ENCODE results near the gene FAU.

FAU gene

DNA sequence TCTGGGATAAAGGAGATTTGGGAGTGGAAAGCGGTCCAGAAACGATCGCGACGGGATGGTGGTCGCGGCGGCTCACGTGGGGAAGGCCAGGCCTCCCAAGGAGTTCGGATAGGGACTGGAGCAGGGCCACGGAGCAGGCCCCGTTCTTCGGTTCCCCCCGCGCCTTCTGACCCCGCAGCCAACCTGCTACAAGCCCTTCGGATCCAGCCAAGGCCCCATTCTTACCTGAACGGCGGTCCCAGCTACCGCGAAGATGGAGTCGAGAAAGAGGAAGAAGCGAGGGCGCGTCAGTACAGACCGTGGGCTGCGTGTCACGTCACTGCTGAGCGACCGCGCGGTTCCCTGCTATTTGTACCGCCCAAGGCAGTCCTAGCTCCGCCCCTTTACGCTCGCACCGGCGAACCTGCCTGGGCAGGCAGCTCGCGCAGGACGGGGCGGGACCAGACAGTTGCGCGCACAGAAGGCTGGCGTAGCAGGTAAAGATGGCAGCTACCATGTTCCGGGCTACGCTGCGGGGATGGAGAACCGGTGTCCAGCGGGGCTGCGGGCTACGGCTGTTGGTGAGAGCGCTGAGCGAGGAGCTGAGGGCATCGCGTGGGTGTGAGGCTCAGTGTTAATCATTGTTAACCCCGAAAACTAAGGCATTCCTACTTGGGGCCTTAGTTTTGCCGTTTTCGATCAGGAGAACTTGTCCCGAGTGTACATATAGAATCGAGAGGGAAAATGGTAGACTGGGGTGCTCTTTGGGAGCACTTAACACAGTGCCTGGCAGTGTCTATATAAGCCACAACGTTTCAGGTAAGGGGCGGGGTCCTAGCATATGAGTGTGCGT lies at the start of gene FAU, which contains the start of gene MRPL49:
Gene FAU (minus strand): TSS at position 270 of the 832 bp plus-strand sequence. CDS start 321 bp downstream, outside the sequence.
Gene MRPL49 (plus strand): TSS at position 457 of the 832 bp plus-strand sequence. CDS start 26 bp downstream, at position 483.
- Histone ChIP-seq H3K9ac (ENCODE audit: low read length) (peak within 1 kb of the TSS; percentile 96), H3K9me3 (ENCODE audit: control insufficient read depth, low read length) (no peaks in the 10 kb centered on the region), H3K4me1 (ENCODE audit: control insufficient read depth, insufficient read depth, low read length) (peaks cover 14% of the 10 kb centered on the region), H3K27me3 (replicated peaks; ENCODE audit: control insufficient read depth, insufficient read depth, low read length) (no peaks in the 10 kb centered on the region), H3K36me3 (ENCODE audit: control insufficient read depth, insufficient read depth, low read length, severe bottlenecking) (peaks cover 60% of the 10 kb centered on the region), H3K4me3 (ENCODE audit: low read length) (peak within 1 kb of the TSS; percentile 95)
- peak; percentile 99 for DNase-seq (ENCODE audit: low read depth)

DNA sequence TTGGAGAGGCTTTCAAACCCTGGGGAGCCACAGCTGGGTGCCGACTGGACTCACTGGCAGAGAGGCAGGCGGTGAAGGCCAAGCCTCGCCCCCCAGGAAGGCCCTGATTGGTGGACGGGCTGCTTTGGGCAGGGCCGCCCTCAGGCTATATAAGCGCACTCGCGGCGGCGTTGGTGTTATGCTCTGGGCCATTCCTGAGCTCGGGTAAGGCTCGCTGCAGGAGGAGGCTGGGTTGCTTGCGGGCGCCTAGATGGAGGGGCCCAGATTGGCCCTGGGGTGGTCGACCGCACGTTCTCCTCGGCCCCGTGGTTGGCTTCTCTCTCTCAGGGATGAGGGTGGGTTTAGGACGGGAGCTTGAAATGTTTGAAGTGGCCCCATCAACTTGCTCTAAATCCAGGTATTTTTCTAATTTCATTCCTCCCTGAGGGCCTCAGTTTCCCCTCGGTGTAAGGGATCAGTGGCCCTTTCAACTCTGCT lies 48.2 kb upstream of the FAU start, which contains the start of gene SPDYC:
Gene SPDYC (plus strand): TSS at position 176 of the 477 bp plus-strand sequence. CDS start 1,125 bp downstream, outside the sequence.
- Histone ChIP-seq H3K9ac (ENCODE audit: low read length) (no peak within 1 kb of the TSS), H3K36me3 (ENCODE audit: control insufficient read depth, insufficient read depth, low read length, severe bottlenecking) (no peaks in the 10 kb centered on the region), H3K9me3 (ENCODE audit: control insufficient read depth, low read length) (no peaks in the 10 kb centered on the region), H3K4me3 (ENCODE audit: low read length) (no peak within 1 kb of the TSS), H3K27me3 (replicated peaks; ENCODE audit: control insufficient read depth, insufficient read depth, low read length) (no peaks in the 10 kb centered on the region), H3K4me1 (ENCODE audit: control insufficient read depth, insufficient read depth, low read length) (peaks cover 13% of the 10 kb centered on the region)
- no peak for DNase-seq (ENCODE audit: low read depth)

DNA sequence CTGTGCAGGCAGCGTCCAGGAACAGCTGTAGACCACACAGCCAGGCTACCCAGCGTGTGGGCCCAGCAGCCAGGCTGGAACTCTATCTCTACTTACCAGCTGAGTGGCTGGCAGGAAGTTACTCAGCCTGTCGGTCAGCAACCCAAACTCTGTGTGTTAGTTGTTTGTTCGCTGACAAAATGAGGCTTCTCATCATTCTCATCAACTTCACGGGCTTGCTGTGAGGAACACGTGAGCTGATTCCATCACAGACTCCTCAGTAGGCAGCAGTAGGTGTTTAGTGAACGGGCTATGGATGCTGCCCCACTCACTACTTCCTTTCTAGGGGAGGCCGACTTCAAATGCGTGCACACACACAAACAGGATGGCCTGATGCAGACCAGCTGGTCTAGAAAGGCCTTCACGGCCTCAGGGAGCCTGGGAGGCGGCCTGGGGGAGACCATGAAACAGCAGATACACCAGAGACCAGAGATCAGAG lies 47.3 kb upstream of the FAU start:
- H3K4me3 ChIP-seq (ENCODE audit: low read length): no peak overlapping the region
- H3K36me3 ChIP-seq (ENCODE audit: control insufficient read depth, insufficient read depth, low read length, severe bottlenecking): no peaks in the 10 kb centered on the region
- no peaks in the 10 kb centered on the region for H3K9me3 ChIP-seq (ENCODE audit: control insufficient read depth, low read length)
- no peak overlapping the region for H3K9ac ChIP-seq (ENCODE audit: low read length)
- peaks cover 10% of the 10 kb centered on the region for H3K4me1 ChIP-seq (ENCODE audit: control insufficient read depth, insufficient read depth, low read length)
- no peak for DNase-seq (ENCODE audit: low read depth)
- H3K27me3 ChIP-seq (replicated peaks; ENCODE audit: control insufficient read depth, insufficient read depth, low read length): no peaks in the 10 kb centered on the region

DNA sequence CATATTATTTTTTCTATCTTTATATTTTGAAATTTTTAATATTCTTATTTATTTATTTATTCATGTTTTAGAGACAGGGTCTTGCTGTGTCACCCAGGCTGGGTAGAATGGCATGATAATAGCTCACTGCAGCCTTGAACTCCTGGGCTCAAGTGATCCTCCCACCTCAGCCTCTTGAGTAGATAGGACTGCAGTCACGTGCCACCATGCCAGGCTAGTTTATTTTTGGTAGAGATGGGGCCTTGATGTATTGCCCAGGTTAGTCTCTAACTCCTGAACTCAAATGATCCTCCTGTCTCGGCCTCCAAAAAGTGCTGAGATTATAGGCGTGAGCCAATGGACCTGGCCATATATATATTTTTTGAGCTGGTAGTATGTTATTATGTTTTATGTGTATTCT lies 45.7 kb upstream of the FAU start:
- Histone ChIP-seq H3K4me1 (ENCODE audit: control insufficient read depth, insufficient read depth, low read length) (peaks cover 9% of the 10 kb centered on the region), H3K27me3 (replicated peaks; ENCODE audit: control insufficient read depth, insufficient read depth, low read length) (no peaks in the 10 kb centered on the region), H3K9me3 (ENCODE audit: control insufficient read depth, low read length) (no peaks in the 10 kb centered on the region), H3K4me3 (ENCODE audit: low read length) (no peak overlapping the region), H3K9ac (ENCODE audit: low read length) (no peak overlapping the region), H3K36me3 (ENCODE audit: control insufficient read depth, insufficient read depth, low read length, severe bottlenecking) (no peaks in the 10 kb centered on the region)
- DNase-seq (ENCODE audit: low read depth): no peak

DNA sequence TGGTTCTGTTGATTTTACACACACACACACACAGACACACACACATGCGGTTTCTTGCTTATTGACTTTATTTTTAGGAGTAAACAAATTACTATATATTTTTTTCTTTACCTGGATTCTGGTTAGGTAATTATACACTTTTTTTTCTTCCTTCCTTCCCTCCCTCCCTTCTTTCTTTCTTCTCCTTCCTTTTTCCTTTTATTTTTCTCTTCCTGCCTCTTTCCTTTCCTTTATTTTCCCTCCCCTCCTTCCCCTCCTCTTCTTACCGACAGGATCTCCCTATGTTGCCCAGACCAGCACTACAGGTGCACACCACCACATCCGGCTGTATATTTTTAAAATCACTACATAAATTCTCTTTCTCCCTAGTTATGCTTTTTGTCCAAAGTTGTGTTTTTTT lies 45.0 kb upstream of the FAU start:
- Histone ChIP-seq H3K4me1 (ENCODE audit: control insufficient read depth, insufficient read depth, low read length) (peaks cover 9% of the 10 kb centered on the region), H3K4me3 (ENCODE audit: low read length) (no peak overlapping the region), H3K27me3 (replicated peaks; ENCODE audit: control insufficient read depth, insufficient read depth, low read length) (no peaks in the 10 kb centered on the region), H3K36me3 (ENCODE audit: control insufficient read depth, insufficient read depth, low read length, severe bottlenecking) (no peaks in the 10 kb centered on the region), H3K9ac (ENCODE audit: low read length) (no peak overlapping the region), H3K9me3 (ENCODE audit: control insufficient read depth, low read length) (no peaks in the 10 kb centered on the region)
- DNase-seq (ENCODE audit: low read depth): no peak

DNA sequence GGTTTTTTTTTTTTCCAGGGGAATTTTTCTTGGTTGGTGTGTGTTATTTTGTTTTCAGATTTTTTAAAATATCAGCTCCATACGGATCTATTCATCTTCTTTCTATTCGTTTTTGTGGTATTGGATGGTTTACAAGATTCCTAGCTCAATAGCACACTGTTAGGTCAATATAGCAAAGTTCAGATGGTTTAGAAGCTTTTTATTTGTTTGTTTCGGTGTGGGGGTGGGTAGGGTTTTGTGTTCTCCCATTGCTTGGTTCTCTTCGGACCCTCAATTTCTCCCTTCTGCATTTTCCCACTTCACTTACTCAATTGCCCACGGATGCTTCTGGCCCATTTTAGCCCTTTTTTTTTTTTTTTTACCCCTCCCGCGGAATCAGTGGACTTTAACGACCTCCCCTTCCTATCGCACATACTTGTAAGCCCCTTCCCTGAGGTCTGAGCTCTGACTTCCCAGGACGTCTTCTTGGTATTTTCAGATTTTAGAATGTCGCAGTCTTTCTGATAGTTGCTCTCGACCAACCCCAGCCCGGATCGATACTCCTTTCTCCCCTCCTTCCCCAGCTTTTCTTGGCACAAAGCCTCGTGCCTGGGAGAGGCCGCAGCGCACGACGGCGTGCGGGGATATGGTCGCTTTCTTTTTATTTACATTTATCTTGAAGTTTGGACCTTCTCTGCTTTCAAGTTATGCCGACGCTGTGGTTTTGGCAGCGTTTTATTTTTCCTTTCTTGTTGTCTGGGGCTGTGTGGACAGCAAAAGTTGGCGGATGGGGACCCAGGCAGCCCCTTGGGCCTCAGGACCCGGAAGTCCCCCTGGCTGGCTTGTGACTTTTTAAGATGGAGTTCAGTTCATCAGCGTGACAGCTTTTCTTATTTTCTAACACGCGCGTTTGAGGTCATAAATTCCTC lies 43.7 kb upstream of the FAU start:
- DNase-seq (ENCODE audit: low read depth): no peak
- peak overlapping the region; percentile 68 for H3K4me3 ChIP-seq (ENCODE audit: low read length)
- H3K27me3 ChIP-seq (replicated peaks; ENCODE audit: control insufficient read depth, insufficient read depth, low read length): no peaks in the 10 kb centered on the region
- peaks cover 9% of the 10 kb centered on the region for H3K4me1 ChIP-seq (ENCODE audit: control insufficient read depth, insufficient read depth, low read length)
- H3K36me3 ChIP-seq (ENCODE audit: control insufficient read depth, insufficient read depth, low read length, severe bottlenecking): no peaks in the 10 kb centered on the region
- H3K9me3 ChIP-seq (ENCODE audit: control insufficient read depth, low read length): no peaks in the 10 kb centered on the region
- peak overlapping the region; percentile 66 for H3K9ac ChIP-seq (ENCODE audit: low read length)

DNA sequence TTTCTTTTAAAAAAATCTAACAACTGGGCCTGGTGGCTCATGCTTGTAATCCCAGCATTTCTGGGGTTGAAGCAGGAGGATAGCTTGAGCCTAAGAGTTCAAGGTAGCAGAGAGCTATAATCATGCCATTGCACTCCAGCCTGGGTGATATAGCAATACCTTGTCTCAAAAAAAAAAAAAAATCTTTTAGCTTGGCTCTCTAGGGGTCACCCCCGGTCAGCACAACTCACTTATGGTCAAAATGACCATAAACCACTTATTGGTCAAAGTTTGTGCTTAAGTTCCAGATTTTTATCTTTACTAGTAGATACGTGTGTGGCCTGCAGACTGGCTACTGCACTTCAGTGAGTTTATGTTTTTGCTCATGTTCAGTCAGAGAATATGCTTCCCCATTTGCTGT lies 41.8 kb upstream of the FAU start:
- Histone ChIP-seq H3K36me3 (ENCODE audit: control insufficient read depth, insufficient read depth, low read length, severe bottlenecking) (no peaks in the 10 kb centered on the region), H3K4me1 (ENCODE audit: control insufficient read depth, insufficient read depth, low read length) (peaks cover 9% of the 10 kb centered on the region), H3K27me3 (replicated peaks; ENCODE audit: control insufficient read depth, insufficient read depth, low read length) (no peaks in the 10 kb centered on the region), H3K4me3 (ENCODE audit: low read length) (no peak overlapping the region), H3K9ac (ENCODE audit: low read length) (no peak overlapping the region), H3K9me3 (ENCODE audit: control insufficient read depth, low read length) (no peaks in the 10 kb centered on the region)
- no peak for DNase-seq (ENCODE audit: low read depth)

DNA sequence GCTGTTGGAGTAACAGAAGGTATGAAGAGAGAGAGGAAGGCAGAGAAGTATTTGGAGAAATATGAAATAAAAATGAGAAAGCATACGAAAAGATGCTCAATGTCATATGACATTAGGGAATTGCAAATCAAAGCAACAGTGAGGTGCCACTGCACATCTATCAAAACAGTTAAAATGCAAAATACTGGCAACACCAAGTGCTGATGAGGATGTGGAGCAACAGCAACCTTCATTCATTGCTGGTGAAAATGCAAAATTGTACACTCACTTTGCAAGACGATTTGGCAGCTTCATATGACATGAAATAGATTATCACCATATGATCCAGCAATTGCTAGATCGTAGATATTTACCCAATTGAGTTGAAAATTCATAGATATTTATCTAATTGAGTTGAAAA lies 38.7 kb upstream of the FAU start:
- H3K36me3 ChIP-seq (ENCODE audit: control insufficient read depth, insufficient read depth, low read length, severe bottlenecking): no peaks in the 10 kb centered on the region
- H3K4me3 ChIP-seq (ENCODE audit: low read length): no peak overlapping the region
- no peaks in the 10 kb centered on the region for H3K27me3 ChIP-seq (replicated peaks; ENCODE audit: control insufficient read depth, insufficient read depth, low read length)
- no peak overlapping the region for H3K9ac ChIP-seq (ENCODE audit: low read length)
- no peak for DNase-seq (ENCODE audit: low read depth)
- H3K9me3 ChIP-seq (ENCODE audit: control insufficient read depth, low read length): no peaks in the 10 kb centered on the region
- H3K4me1 ChIP-seq (ENCODE audit: control insufficient read depth, insufficient read depth, low read length): peaks cover 5% of the 10 kb centered on the region

DNA sequence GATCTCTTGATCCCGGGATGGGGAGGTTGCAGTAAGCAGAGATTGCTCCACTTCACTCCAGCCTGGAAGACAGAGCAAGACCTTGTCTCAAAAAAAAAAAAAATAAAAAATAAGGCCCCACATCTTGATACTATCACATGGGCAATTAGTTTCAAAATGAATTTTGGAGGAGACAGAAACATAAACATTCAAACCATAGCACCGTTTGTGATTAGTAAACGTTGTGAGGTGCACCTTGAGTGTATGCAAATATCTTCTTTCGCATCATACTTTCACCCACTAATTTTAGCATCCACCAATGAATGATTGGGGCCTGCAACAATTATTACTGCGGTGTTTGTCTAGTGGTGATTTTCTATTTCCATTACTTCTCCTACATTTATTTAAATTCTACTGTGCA lies 37.1 kb upstream of the FAU start:
- Histone ChIP-seq H3K9ac (ENCODE audit: low read length) (no peak overlapping the region), H3K27me3 (replicated peaks; ENCODE audit: control insufficient read depth, insufficient read depth, low read length) (no peaks in the 10 kb centered on the region), H3K4me3 (ENCODE audit: low read length) (no peak overlapping the region), H3K36me3 (ENCODE audit: control insufficient read depth, insufficient read depth, low read length, severe bottlenecking) (no peaks in the 10 kb centered on the region), H3K4me1 (ENCODE audit: control insufficient read depth, insufficient read depth, low read length) (no peaks in the 10 kb centered on the region), H3K9me3 (ENCODE audit: control insufficient read depth, low read length) (no peaks in the 10 kb centered on the region)
- DNase-seq (ENCODE audit: low read depth): no peak

DNA sequence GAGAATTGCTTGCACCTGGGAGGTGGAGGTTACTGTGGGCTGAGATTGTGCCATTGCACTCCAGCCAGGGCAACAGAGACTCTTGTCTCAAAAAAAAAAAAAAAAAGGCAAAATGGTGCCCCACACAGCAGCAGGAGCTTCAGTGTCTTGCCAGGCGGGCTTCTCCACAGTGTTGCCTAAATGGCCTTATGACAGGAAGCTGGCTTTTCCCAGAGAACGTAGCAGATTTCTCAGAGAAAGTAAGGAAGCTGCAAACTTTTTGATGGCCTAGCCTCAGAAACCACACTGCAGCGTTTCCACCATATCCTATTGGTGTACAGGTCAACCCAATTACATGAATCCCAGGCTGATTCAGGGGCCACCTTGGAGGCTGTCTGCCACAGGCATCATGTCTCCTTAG lies 35.4 kb upstream of the FAU start:
- Histone ChIP-seq H3K9ac (ENCODE audit: low read length) (no peak overlapping the region), H3K4me3 (ENCODE audit: low read length) (no peak overlapping the region), H3K36me3 (ENCODE audit: control insufficient read depth, insufficient read depth, low read length, severe bottlenecking) (no peaks in the 10 kb centered on the region), H3K4me1 (ENCODE audit: control insufficient read depth, insufficient read depth, low read length) (no peaks in the 10 kb centered on the region), H3K9me3 (ENCODE audit: control insufficient read depth, low read length) (no peaks in the 10 kb centered on the region), H3K27me3 (replicated peaks; ENCODE audit: control insufficient read depth, insufficient read depth, low read length) (peaks cover 3% of the 10 kb centered on the region)
- DNase-seq (ENCODE audit: low read depth): no peak

DNA sequence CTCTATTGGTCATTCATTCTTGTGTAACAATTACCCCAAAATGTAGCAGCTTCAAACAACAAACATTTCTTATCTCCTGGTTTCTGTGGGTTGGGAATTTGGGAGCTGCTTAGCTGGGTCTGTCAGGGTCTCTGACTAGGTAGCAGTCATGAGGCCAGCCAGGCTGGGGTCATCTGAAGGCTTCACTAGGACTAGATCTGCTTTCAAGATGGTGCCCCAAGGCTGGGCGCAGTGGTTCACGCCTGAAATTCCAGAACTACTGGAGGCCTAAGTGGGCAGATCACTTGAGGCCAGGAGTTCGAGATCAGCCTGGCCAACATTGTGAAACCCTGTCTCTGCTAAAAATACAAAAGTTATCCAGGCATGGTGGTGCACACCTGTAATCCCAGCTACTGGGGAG lies 35.0 kb upstream of the FAU start:
- no peaks in the 10 kb centered on the region for H3K36me3 ChIP-seq (ENCODE audit: control insufficient read depth, insufficient read depth, low read length, severe bottlenecking)
- DNase-seq (ENCODE audit: low read depth): no peak
- H3K9me3 ChIP-seq (ENCODE audit: control insufficient read depth, low read length): no peaks in the 10 kb centered on the region
- no peak overlapping the region for H3K9ac ChIP-seq (ENCODE audit: low read length)
- no peak overlapping the region for H3K4me3 ChIP-seq (ENCODE audit: low read length)
- H3K4me1 ChIP-seq (ENCODE audit: control insufficient read depth, insufficient read depth, low read length): no peaks in the 10 kb centered on the region
- peaks cover 3% of the 10 kb centered on the region for H3K27me3 ChIP-seq (replicated peaks; ENCODE audit: control insufficient read depth, insufficient read depth, low read length)
